ENCODE measurements around the gene ZMIZ1. TPM values are rescaled to one million over a fixed set of nuclear protein-coding genes. Genes with fewer than 3 reads are reported as not detected.

Gene ZMIZ1
- total RNA-seq, 2 experiments from 2014 or later: 14.6 to 15.5 TPM

DNA sequence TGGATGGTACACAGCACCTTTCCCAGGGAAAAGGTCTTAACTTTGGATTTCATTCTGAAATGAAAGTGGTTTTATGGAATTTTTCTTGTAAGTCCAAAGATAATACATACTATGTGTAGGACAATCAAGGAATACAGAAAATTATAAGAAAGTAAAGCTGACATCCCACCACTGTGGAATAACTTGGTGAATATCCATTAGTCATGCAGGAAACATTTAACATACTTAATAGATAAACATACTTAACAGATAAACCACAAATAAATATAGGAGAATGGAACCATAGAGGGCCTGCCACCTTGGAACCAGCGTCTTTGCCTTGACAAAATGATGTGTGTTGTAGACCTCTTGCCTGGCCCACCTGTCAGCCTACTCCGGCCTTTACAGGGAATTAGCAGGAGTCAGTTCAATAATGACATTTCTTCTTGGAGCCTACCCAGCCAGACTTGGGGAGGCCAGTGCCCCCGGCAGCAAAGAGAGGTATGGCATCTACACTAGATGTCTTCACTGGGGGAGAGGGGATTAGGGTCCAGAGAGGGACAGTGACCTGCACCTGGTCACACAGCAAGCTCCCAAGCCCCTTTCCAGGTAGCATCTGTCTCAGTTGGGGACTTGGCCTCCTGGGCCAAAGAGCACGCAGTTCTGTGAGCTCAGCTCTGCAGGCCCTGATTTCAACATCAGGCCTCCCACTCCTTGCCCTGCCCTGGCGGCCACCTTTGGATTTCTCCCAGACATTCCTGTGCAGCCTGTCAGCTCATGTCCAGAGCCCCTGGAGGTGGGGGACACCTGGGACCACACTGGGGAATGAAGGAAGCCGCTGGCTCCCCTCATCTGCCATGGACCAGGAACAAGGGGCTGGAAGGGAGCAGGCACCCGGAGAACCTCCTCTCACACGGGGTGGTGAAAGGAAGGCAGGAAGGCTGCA lies 165.9 kb downstream of the ZMIZ1 start:
- H3K36me3 Mint-ChIP-seq (ENCODE audit: low read depth): no peaks in the 10 kb centered on the region
- no peak overlapping the region for H3K27ac Mint-ChIP-seq
- no peaks in the 10 kb centered on the region for H3K27me3 Mint-ChIP-seq
- Histone ChIP-seq H3K36me3 (ENCODE audit: insufficient read depth, low read length) (no peaks in the 10 kb centered on the region), H3K4me3 (ENCODE audit: low read length) (no peak overlapping the region), H3K27me3 (ENCODE audit: control insufficient read depth in 1 of 2, insufficient read depth in 2 of 2, low read length in 2 of 2) (no peaks in the 10 kb centered on the region), H3K27ac (ENCODE audit: low read depth in 1 of 2, low read length in 2 of 2) (no peak overlapping the region), H3K9me3 (ENCODE audit: control insufficient read depth in 1 of 2, insufficient read depth in 1 of 2, low read length in 2 of 2) (no peaks in the 10 kb centered on the region), H3K4me1 (ENCODE audit: insufficient read depth, low read length) (peaks cover 4% of the 10 kb centered on the region)
- no peaks in the 10 kb centered on the region for H3K9me3 Mint-ChIP-seq
- DNase-seq: no peak
- ChIA-PET CTCF (no interaction called here), POLR2A (no interaction called here)
- H3K4me1 Mint-ChIP-seq (ENCODE audit: low read depth): no peaks in the 10 kb centered on the region
- no peak for ATAC-seq (ENCODE audit: poor library complexity)
- H3K4me3 Mint-ChIP-seq: no peak overlapping the region
- intact Hi-C loops (cut with DNase I, micrococcal nuclease): no loop called here
- TF ChIP-seq, protein P1, sequence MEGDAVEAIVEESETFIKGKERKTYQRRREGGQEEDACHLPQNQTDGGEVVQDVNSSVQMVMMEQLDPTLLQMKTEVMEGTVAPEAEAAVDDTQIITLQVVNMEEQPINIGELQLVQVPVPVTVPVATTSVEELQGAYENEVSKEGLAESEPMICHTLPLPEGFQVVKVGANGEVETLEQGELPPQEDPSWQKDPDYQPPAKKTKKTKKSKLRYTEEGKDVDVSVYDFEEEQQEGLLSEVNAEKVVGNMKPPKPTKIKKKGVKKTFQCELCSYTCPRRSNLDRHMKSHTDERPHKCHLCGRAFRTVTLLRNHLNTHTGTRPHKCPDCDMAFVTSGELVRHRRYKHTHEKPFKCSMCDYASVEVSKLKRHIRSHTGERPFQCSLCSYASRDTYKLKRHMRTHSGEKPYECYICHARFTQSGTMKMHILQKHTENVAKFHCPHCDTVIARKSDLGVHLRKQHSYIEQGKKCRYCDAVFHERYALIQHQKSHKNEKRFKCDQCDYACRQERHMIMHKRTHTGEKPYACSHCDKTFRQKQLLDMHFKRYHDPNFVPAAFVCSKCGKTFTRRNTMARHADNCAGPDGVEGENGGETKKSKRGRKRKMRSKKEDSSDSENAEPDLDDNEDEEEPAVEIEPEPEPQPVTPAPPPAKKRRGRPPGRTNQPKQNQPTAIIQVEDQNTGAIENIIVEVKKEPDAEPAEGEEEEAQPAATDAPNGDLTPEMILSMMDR (IDR thresholded peaks at IDR 0.05): no peak

GRCh38 chr10:79235765-79236432 lies 167.1 kb downstream of the ZMIZ1 start:
- Mint-ChIP-seq H3K4me3 (no peak overlapping the region), H3K4me1 (ENCODE audit: low read depth) (peaks cover 3% of the 10 kb centered on the region), H3K27me3 (no peaks in the 10 kb centered on the region), H3K9me3 (no peaks in the 10 kb centered on the region), H3K36me3 (ENCODE audit: low read depth) (no peaks in the 10 kb centered on the region), H3K27ac (no peak overlapping the region)
- Histone ChIP-seq H3K27ac (ENCODE audit: low read depth in 1 of 2, low read length in 2 of 2) (no peak overlapping the region), H3K36me3 (ENCODE audit: insufficient read depth, low read length) (no peaks in the 10 kb centered on the region), H3K4me3 (ENCODE audit: low read length) (no peak overlapping the region), H3K27me3 (ENCODE audit: control insufficient read depth in 1 of 2, insufficient read depth in 2 of 2, low read length in 2 of 2) (no peaks in the 10 kb centered on the region), H3K4me1 (ENCODE audit: insufficient read depth, low read length) (peaks cover 4% of the 10 kb centered on the region), H3K9me3 (ENCODE audit: control insufficient read depth in 1 of 2, insufficient read depth in 1 of 2, low read length in 2 of 2) (no peaks in the 10 kb centered on the region)
- TF ChIP-seq, protein P1 (IDR thresholded peaks at IDR 0.05): no peak
- no peak for ATAC-seq (ENCODE audit: poor library complexity)
- ChIA-PET POLR2A (no interaction called here), CTCF (no interaction called here)
- intact Hi-C loops (cut with DNase I, micrococcal nuclease): no loop called here
- DNase-seq: no peak

DNA sequence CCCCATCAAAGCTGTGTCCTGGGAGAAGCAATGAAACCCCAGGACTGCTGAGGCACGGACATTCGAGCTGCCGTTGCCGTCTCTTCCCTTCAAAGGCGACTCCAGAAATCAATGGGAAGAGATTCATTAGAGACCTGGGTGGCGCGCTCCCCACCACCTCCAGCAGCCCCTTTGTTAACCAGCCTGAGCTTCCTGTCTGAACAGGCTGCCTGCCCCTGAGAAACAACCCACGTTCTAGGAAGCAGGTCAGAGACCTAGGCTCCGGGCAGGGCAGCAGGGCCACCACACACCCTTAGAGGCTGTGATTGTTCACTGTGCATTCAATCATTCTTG lies 167.6 kb downstream of the ZMIZ1 start:
- no peaks in the 10 kb centered on the region for H3K27me3 Mint-ChIP-seq
- TF ChIP-seq, protein P1 (IDR thresholded peaks at IDR 0.05): no peak
- Histone ChIP-seq H3K27ac (ENCODE audit: low read depth in 1 of 2, low read length in 2 of 2) (no peak overlapping the region), H3K9me3 (ENCODE audit: control insufficient read depth in 1 of 2, insufficient read depth in 1 of 2, low read length in 2 of 2) (no peaks in the 10 kb centered on the region), H3K36me3 (ENCODE audit: insufficient read depth, low read length) (no peaks in the 10 kb centered on the region), H3K4me3 (ENCODE audit: low read length) (no peak overlapping the region), H3K4me1 (ENCODE audit: insufficient read depth, low read length) (peaks cover 8% of the 10 kb centered on the region), H3K27me3 (ENCODE audit: control insufficient read depth in 1 of 2, insufficient read depth in 2 of 2, low read length in 2 of 2) (no peaks in the 10 kb centered on the region)
- H3K4me3 Mint-ChIP-seq: no peak overlapping the region
- H3K27ac Mint-ChIP-seq: no peak overlapping the region
- no peaks in the 10 kb centered on the region for H3K9me3 Mint-ChIP-seq
- H3K36me3 Mint-ChIP-seq (ENCODE audit: low read depth): no peaks in the 10 kb centered on the region
- CTCF ChIA-PET: no interaction called here
- intact Hi-C loops (cut with DNase I, micrococcal nuclease): no loop called here
- POLR2A ChIA-PET: no interaction called here
- ATAC-seq (ENCODE audit: poor library complexity) (no peak), DNase-seq (no peak)
- H3K4me1 Mint-ChIP-seq (ENCODE audit: low read depth): peaks cover 8% of the 10 kb centered on the region

All from CD4-positive, alpha-beta T cell (primary cell).